GM13976 (cell line): ENCODE results near the gene SLC17A9.

ENCODE experiments used
- DNase-seq: peaks from one replicate; pipeline ENCODE4 v3.0.0; 2012; ENCODE audit warnings: low spot score
- in situ Hi-C: fragments of 300-500 bp; cut with MboI; formaldehyde crosslinking; loops from one replicate; pipeline ENCODE4 v1.12.0; 2022; ENCODE audit warnings: low sequenced_read_pairs, mixed read lengths, inconsistent platforms; ENCODE audit not compliant: unreplicated experiment
- TF ChIP-seq, protein P1 (sequence below): IDR thresholded peaks from 2 replicates; pipeline ENCODE4 v1.5.1; 2012; ENCODE audit warnings: borderline replicate concordance, mild to moderate bottlenecking; ENCODE audit not compliant: insufficient read depth; ENCODE audit errors: extremely low read depth, missing control alignments, control extremely low read depth

The SLC17A9 gene

DNA sequence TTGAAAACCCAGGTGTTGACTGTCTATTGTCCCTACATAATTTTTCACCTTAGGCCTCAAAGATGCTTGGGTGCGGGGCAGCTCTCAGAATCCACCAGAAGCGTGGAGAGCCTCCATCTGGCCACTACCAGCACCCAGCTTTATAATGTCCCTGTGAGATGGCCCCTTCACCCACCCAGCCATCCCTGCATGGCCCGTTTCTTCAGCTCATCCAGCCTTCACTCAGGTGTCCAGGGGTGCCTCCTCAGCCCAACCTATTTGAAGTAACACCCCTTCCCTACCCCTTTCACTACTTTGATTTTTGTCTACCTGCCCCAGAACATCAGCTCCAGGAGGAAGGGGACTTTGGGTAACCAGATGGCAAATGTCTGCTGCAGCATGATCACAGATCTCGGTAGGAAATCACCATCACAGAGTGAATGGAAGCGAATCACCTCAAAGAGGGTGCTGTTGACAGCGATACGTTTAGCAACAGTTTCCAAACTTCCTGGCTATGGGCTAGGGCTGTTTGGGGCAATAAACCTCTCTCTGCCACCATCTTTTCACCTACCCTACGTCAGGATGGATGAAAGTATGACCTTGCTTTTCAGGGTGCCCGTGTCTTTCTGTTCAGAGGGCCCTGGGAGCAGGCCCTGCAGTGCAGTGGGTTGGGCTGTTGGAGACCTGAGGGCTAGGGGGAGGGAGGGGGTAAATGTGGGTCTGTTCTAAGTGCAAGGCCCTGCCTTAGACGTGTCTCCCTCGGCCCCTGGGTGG, 1.2 kb upstream of the SLC17A9 start:
- in situ Hi-C loops, result no loop called here
- no peak for DNase-seq
- TF ChIP-seq, protein P1, sequence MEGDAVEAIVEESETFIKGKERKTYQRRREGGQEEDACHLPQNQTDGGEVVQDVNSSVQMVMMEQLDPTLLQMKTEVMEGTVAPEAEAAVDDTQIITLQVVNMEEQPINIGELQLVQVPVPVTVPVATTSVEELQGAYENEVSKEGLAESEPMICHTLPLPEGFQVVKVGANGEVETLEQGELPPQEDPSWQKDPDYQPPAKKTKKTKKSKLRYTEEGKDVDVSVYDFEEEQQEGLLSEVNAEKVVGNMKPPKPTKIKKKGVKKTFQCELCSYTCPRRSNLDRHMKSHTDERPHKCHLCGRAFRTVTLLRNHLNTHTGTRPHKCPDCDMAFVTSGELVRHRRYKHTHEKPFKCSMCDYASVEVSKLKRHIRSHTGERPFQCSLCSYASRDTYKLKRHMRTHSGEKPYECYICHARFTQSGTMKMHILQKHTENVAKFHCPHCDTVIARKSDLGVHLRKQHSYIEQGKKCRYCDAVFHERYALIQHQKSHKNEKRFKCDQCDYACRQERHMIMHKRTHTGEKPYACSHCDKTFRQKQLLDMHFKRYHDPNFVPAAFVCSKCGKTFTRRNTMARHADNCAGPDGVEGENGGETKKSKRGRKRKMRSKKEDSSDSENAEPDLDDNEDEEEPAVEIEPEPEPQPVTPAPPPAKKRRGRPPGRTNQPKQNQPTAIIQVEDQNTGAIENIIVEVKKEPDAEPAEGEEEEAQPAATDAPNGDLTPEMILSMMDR, result no peak

DNA sequence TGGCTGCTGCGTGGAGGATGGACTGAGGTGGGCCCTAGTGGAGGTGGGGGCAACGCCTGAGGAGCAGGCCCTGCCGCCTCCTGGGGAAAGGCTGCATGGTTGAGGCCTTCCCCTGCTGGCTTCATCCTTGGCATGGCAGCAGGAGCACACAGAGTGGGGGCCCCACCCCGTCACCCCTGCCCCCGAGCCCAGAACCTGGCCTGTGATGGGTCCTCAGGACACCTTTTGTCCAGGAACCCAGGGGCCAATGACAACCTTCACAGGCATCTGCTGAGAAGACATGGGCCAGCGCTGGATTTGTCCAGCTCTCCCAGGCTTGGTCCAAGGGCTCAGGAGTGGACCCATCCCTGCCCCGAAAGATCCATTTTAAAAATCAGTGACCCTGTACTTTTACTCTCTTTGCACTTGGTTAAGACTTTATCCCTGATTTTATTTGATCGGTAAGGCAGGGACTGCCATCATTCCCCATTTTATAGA, 575 bp upstream of the SLC17A9 start:
- in situ Hi-C loops, result no loop called here
- no peak for DNase-seq
- TF ChIP-seq, protein P1, result no peak

DNA sequence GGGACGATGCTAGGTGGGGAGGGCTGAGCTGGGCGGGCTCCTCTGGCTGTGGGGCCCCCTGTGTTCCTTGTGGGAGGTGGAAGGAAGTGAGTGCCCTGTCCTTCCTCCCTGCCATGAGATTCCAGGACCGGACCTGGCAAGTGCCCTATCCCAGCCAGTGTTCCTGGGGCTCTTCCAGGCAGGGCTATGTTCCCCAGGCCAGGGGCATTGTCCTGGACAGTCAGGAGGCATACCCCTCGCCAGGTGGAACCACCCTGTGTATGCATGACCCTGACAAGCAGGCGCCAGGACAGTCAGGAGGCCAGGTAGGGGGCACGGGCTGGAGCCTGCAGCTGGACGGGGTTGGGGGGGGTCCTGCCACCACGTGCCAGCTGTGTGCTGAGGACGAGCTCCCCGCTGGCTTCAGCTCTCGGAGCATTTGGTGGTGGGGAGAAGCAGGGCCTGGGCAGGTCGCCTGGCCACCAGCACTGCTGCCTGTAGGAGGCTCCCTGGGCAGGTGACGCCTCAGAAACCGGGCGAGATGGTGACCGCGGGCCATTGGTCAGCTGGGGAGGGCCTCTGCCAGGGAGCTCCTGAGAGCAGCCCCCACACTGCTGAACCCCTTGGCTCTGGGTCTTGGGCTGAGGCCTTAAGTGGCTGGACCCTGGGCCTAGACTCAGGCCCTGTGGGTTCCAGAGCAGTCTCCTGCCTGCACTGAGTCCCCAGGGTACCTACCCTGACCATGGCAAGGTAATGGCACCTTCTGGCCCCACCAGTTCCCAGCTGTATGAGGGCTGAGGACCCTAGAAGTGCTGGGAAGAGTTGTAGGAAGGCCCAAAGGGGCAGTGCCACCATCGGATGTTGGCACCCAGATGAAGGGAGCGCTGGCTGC, 694 bp downstream of the SLC17A9 start:
- TF ChIP-seq, protein P1, result no peak
- DNase-seq, result peak; percentile 55
- in situ Hi-C loops, result no loop called here

DNA sequence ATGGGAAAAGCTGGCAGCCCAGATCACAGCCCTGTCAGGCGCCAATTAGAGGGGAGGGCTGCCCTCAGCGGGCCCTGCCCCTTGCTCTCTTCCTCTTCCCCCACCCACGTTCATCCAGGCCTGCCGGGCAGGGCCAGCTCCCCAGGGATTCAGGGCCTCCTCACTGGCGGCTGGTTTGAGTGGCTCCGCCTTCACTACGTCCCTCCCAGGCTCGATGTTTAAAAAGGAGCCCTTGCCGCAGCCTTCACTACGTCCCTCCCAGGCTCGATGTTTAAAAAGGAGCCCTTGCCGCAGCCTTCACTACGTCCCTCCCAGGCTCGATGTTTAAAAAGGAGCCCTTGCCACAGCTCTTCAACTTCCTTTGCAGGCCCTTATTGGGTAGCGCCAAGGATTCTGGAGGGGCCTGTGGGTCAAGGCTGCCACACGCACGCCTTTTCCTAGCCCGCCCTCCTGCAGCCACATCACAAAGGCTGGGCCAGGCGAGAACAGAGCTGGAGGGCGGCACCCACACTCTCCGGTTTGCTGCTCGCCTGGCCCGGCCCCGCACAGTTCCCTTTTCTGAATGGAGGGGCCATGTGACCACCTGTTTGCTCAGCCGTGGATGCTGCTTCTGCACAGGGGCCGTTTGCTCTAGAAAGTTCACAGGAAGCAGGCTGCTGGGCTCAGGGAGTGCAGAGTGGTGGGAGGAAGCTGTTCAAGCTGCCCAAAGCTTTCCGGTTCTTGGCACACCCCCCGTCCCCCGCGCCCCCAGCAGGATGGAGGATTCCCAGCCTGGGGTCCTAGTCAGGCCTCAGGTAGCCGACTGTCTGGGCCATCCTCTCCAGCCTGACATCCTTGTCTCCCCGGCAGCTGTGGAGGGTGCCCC, 1.6 kb downstream of the SLC17A9 start:
- TF ChIP-seq, protein P1, result no peak
- in situ Hi-C loops, result no loop called here
- peak; percentile 94 for DNase-seq

DNA sequence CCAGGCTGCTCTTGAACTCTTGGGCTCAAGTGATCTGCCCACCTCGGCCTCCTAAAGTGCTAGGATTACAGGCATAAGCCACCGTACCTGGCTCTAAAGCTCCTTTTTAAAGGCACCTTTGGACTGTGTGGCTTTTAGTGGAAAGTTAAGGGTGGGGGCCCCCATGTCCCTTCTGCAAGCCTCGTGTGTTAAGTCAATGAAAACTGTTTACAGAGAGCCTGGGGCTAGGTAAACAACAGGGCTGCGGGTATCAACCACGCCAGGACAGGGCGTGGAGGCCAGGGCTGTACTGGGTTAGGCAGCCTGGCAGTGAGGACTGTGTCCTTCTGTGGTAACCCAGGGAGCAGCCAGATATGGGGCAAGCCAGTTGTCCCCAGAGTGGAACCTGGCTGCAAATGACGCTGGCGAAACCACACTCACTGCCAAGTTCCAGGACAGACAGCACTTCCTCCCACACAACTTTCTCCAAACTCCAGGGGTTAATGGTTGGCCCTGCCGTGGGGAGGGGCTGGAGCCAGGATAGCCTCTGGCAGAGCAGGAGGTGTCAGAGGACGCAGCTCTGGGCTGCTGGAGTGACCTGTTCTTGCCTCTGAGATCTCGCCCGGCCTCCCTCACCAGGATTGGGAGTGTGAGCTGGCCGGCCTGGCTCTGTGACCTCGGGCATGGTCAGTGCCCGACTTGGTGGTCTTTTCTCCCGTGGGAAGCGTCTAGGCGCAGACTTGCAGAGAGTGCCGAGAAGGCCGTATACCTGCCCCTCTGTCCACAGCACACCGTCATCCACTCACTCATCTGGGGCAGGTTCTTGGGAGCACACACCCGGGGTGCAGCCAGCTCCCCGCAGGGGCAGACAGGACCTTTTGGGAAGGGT, 3.2 kb downstream of the SLC17A9 start:
- TF ChIP-seq, protein P1, result no peak
- no peak for DNase-seq
- in situ Hi-C loops, result no loop called here
